Posterior vena cava (tissue), 2 donors: ENCODE data around the gene GIT2. TPM values are rescaled to one million over a fixed set of nuclear protein-coding genes. Genes with fewer than 3 reads are reported as not detected.
A peak's percentile ranks its signal among the peaks of the same experiment; 100 is the strongest.
"Not testable (repeated sequence)": the region's sequence is repeated elsewhere in the genome, so short reads cannot be mapped to it uniquely, and the experiment has no call there.

Experiments used
- DNase-seq: peaks from one replicate; pipeline ENCODE4 v3.0.0-alpha.2; 2020; ENCODE audit warnings: low spot score
- intact Hi-C, 2 donors: fragments of 100-400 bp; cut with DNase I; formaldehyde crosslinking; loops; one replicate each; pipeline versions ENCODE4 v1.14.1 to v1.14.2; 2022 to 2023
- total RNA-seq, 2 donors: library from RNA; stranded (reverse); fragmentation: NEBNext Ultra II Directional; extraction: Animal tissue kit (Norgen Biotek cat#: 25700); gene quantifications; one replicate each; pipeline ENCODE4 v1.2.1, GENCODE V29; 2021
- donor health status: DM: yes; HTN: yes; CAD: no.
- donor health status: DM: yes; HTN: yes; CAD: no.

GIT2 gene
- total RNA-seq, 2 donors from 2014 or later = 44.9 to 48.0 TPM

GRCh38 chr12:109930028-109930800, 66.0 kb downstream of the GIT2 start:
- peak; percentile 64 for DNase-seq
- intact Hi-C loops = no loop called here

GRCh38 chr12:109929326-109929725, 66.8 kb downstream of the GIT2 start:
- DNase-seq, intact Hi-C loops: not testable (repeated sequence)

- peak; percentile 66 for DNase-seq
- intact Hi-C loops = no loop called here
These were observed 68.0 kb downstream of the GIT2 start for GRCh38 chr12:109928058-109928656.

- intact Hi-C loops = no loop called here
- peak; percentile 84 for DNase-seq
These were observed 68.5 kb downstream of the GIT2 start for GRCh38 chr12:109927622-109928021.

DNA sequence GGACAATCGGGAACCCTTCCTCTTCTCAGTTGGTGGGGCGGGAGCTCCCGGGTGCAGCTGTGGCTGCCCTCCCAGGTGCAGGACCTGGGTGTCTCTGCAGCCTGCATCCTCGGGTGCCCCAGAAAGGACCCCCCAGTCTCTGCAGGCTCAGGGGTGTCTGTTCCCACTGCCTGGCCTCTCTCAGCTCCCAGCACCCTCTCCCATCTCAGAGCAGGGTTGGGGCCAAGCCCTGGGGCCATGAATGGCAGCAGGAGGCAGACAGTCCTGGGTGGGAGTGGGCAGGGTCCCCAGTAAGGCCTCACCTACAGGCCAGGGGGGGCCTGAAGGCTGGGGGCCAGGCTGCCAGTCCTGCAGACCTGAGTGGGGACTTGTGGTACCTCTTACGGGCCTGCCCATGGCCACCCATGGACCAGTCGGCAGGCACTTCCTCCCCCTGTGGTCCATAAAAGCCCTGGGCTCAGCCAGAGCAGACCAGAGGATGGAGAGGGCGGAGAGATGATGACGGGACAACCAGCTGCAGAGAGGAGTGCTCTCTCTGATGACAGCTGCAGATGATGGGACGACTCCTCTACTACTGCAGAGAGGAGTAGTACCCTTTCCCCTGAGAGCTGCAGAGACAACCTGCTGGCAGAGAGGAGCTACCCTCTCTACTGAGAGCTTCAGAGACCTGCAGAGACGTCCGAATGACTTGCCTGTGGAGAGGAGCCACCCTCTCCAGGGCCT, 69.5 kb downstream of the GIT2 start:
- intact Hi-C loops = no loop called here
- peak; percentile 58 for DNase-seq

DNA sequence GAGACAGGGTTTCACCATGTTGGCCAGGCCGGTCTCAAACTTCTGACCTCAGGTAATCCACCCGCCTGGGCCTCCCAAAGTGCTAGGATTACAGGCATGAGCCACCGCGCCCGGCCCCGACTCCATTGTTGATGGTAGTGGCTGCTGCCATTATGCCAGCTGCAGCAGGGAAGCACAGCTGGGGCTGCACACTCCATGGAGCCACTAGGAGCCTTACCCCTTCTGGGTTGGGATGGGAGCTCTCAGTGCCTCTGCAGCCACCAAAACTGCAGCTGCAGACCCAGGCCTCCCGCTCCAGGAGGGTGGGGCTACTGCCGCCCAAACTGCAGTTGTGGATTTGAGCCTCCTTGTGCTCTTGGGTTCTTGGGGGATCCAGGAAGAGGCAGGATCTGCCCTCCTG, 70.2 kb downstream of the GIT2 start:
- peak; percentile 58 for DNase-seq
- intact Hi-C loops = no loop called here

GRCh38 chr12:109925185-109925840, 70.9 kb downstream of the GIT2 start:
- peak; percentile 77 for DNase-seq
- intact Hi-C loops = no loop called here

DNA sequence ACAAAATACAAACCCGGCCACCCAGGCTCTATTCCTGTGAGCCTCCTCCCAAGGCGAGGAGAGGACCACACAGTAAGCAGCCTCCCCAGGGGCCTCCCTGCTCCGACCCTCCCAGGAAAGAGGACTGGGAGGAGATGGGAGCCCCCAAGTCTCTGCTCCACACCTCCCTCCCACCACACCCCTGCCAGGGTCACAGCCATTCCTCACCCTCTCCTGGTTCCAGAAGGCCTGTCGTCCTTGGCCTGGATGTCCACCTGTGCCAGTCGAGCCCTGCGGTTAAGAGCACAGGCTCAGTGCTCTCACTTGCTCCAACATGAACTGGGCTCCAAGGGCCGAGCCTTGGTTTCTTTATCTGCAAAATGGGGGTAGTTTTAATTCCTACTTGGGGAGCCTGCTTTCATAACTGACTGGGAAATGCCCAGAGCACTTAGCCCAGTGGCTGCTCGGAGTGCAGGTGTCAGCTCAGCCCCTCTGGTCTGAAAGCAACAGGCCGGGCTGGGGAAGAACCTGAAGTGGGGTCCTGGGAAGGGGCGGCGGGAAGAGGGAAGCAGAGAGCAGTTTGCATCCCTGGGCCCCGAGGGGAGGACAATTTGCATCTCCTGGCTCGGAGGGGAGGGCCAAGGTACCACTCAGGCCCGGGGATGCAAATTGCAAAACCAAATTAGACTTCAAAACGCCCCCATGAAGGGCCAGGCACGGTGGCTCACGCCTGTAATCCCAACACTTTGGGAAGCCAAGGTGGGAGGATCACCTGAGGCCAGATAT, 72.5 kb downstream of the GIT2 start:
- intact Hi-C loops = loop anchor here in 1 of 2 donors (5.0 kb wide), 1 partner anchor 944 kb away; no protein-coding TSS in a partner anchor
- peak; percentile 63 for DNase-seq

DNA sequence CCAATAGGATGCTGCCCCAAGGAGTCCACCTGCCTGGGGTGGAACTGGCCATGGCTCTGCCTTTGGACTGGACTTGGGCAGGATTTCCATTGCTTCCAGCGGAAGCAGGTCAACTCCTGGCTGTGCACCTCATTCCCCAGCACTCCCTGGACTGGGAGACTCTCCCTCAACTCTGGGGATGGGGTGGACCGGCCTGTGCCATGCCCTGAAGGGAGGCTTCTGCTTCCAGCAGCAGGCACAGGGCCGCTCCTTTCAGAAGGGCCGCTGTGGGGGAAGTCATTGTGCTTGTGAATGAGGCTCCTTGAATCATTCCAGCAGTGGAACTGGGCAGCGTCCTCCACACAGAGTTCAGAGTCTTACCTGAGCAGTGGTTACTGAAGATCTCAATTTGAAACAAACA, 73.1 kb downstream of the GIT2 start:
- peak; percentile 75 for DNase-seq
- intact Hi-C loops = loop anchor here in 1 of 2 donors (5.0 kb wide), 1 partner anchor 944 kb away; no protein-coding TSS in a partner anchor

- peak; percentile 75 for DNase-seq
- intact Hi-C loops = loop anchor here in 1 of 2 donors (5.0 kb wide), 1 partner anchor 945 kb away; no protein-coding TSS in a partner anchor
These were observed 74.2 kb downstream of the GIT2 start for GRCh38 chr12:109921982-109922381.

GRCh38 chr12:109920261-109920780, 75.8 kb downstream of the GIT2 start:
- DNase-seq = peak; percentile 48
- intact Hi-C loops = loop anchor here in 1 of 2 donors (5.0 kb wide), 1 partner anchor 947 kb away; no protein-coding TSS in a partner anchor

DNA sequence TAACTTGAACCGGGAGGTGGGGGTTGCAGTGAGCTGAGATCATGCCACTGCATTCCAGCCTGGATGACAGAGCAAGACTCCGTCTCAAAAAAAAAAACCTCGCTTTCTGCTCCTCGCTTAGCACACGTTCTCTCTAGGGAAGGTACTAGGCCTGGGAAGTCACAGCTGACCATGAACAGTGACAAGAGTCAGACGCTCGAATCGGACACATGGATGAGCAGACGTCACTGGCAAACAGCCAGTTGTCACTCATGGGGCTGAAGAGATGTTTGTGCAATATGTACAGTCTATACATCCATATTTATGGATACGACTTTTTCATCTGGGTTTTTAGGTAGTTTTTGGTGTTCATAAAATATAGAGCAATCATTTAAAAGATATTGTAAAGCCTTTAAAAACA, 76.7 kb downstream of the GIT2 start:
- DNase-seq = no peak
- intact Hi-C loops = no loop called here

DNA sequence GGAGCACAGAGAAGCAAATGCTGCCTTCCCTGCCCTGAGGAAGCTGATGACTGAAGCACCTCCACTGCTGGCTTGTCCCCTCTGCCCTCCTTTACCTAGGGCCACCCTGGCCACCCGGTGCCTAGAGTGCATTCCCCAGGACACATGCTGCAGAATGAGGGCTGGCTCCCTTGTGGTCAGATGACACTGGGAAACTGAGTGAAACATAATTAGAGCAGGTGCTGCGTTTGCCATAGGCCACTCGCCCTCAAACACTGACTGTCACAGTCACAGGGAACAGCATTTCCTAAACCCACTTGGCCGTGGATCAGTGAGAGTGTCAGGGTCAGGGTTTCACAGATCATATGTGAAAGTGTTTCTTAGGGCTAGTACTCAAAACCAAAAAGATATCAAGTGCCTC, 80.1 kb downstream of the GIT2 start:
- intact Hi-C loops = no loop called here
- DNase-seq = peak; percentile 45

GRCh38 chr12:109915171-109916040, 80.8 kb downstream of the GIT2 start:
- intact Hi-C loops = no loop called here
- DNase-seq = peak; percentile 36

DNA sequence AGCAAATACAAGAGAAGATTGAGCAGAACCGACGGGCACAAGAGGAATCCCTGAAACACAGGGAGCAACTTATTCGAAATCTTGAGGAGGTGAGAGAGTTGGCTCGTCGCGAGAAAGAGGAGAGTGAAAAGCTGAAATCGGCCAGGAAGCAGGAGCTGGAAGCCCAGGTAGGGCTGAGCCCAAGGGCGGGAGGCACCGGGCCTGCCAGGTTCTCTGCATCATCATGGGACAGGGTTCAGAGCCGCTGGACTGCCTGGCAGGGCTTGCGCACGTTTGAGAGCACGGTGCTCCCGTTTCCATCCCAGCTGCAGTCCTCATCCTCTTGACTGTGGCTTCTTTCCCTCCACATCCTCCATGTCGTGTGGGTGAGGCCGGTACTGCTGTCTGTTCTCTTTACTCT, 81.7 kb downstream of the GIT2 start:
- no peak for DNase-seq
- intact Hi-C loops = no loop called here

- intact Hi-C loops = no loop called here
- no peak for DNase-seq
These were observed 83.3 kb downstream of the GIT2 start for GRCh38 chr12:109912855-109913321.

GRCh38 chr12:109910969-109911348, 85.2 kb downstream of the GIT2 start:
- intact Hi-C loops = no loop called here
- DNase-seq = no peak
